ENCODE measurements around the gene GNPTG.
A peak's percentile ranks its signal among the peaks of the same experiment; 100 is the strongest.

Gene GNPTG

GRCh38 chr16:1309888-1310831 lies 41.6 kb upstream of the GNPTG start:
- TF ChIP-seq CTCF (IDR thresholded peaks at IDR 0.05; ENCODE audit: borderline replicate concordance, insufficient read depth, low read depth, low read length): no peak
- H3K4me3 ChIP-seq (ENCODE audit: low read depth, low read length): peak overlapping the region; percentile 69

- peak overlapping the region; percentile 69 for H3K4me3 ChIP-seq (ENCODE audit: low read depth, low read length)
- TF ChIP-seq CTCF (IDR thresholded peaks at IDR 0.05; ENCODE audit: borderline replicate concordance, insufficient read depth, low read depth, low read length): no peak
Measured at GRCh38 chr16:1310832-1311200, 40.9 kb upstream of the GNPTG start.

GRCh38 chr16:1311212-1311737 lies 40.5 kb upstream of the GNPTG start:
- H3K4me3 ChIP-seq (ENCODE audit: low read depth, low read length): peak overlapping the region; percentile 69
- no peak for TF ChIP-seq CTCF (IDR thresholded peaks at IDR 0.05; ENCODE audit: borderline replicate concordance, insufficient read depth, low read depth, low read length)

GRCh38 chr16:1311738-1312466 lies 39.8 kb upstream of the GNPTG start:
- TF ChIP-seq CTCF (IDR thresholded peaks at IDR 0.05; ENCODE audit: borderline replicate concordance, insufficient read depth, low read depth, low read length): no peak
- H3K4me3 ChIP-seq (ENCODE audit: low read depth, low read length): peak overlapping the region; percentile 69

DNA sequence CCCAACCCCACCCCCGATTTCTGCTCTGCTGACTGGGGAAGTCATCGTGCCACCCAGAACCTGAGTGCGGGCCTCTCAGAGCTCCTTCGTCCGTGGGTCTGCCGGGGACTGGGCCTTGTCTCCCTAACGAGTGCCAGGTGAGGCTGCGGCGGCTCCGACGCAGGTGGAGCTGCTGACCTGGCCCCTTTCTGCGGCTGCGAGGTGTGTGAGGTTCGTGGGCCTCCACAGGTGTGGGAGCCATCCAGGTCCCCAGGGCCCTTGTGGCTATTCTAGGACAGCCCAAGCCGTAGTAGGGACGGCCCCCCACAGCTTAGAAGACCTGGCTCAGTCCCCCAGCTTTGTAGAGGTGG lies 39.3 kb upstream of the GNPTG start:
- TF ChIP-seq CTCF (IDR thresholded peaks at IDR 0.05; ENCODE audit: borderline replicate concordance, insufficient read depth, low read depth, low read length): no peak
- no peak overlapping the region for H3K4me3 ChIP-seq (ENCODE audit: low read depth, low read length)

DNA sequence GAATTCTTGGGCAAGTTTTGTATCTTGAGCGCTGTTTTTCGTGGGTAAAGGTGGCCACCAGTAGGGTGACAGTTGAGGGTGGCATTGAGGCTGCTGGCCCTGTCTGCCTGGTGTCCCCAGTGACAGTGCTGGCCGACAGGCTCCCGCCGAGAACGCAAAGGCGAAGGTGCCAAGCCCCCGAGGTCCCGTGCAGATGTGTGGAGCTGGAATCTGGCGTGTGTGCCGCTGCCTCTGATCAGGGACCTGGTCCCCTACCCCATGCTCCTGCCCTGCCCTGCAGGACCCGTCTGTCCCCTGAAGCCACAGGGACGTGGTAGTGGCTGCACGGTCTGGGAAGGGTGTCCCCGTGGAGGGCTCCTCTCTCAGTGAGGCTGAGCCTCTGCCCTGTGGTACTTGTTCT lies 38.8 kb upstream of the GNPTG start:
- H3K4me3 ChIP-seq (ENCODE audit: low read depth, low read length): no peak overlapping the region
- TF ChIP-seq CTCF (IDR thresholded peaks at IDR 0.05; ENCODE audit: borderline replicate concordance, insufficient read depth, low read depth, low read length): no peak

Data from GM12875 (cell line).